ENCODE results near the gene MED10. TPM values are rescaled to one million over a fixed set of nuclear protein-coding genes. Genes with fewer than 3 reads are reported as not detected.
A peak's percentile ranks its signal among the peaks of the same experiment; 100 is the strongest.
"Not testable (repeated sequence)": the region's sequence is repeated elsewhere in the genome, so short reads cannot be mapped to it uniquely, and the experiment has no call there.

Gene MED10
- total and polyA plus RNA-seq, 5 donors = 20.0 to 29.4 (median 24.2) TPM

DNA sequence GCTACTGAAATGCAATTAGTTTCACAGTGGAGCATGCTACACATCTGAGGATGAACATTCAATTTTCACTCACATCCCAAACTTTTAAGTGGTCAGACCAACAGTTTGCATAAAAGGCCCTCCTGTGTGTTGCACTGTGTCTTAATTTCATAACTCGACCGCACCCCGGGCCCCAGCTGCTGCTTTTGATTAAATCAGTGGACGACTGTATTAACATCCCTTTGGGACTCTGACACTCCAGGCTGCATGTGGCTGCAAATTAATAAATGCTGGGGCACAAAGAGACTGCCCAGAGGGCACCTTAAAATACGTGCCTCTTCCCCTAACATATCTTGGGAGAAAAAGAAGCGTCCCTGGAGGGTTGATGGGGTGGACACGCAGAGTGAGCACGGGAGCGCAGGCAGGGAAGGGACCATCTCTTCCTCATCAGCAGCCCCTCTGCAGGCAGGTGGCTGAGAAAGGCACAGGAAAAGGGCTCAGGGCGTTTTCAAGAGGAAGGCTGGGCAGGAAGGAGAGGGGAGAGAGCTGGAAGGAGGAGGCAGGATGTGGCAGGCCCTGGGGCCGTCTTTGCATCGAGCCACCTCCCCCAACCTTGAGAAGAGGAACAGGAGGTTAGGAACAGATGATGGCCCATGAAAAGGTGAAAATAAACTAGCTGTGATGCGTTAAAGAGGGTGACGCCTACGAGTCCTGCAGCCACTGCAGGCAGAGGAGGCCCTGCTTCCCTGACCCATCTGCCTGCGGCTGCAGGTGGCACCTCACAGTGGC, 18.6 kb downstream of the MED10 start:
- no peaks in the 10 kb centered on the region for H3K27me3 ChIP-seq (ENCODE audit: control insufficient read depth, insufficient read depth)
- intact Hi-C loops (cut with DNase I) = no loop called here
- no peaks in the 10 kb centered on the region for H3K4me1 ChIP-seq (ENCODE audit: control insufficient read depth, insufficient read depth, low read length)
- no peak for DNase-seq
- H3K27ac ChIP-seq (ENCODE audit: low read length) = no peak overlapping the region
- 58% methylated on average over 16 of the region's 16 CpGs for WGBS
- ATAC-seq = no peak
- H3K4me3 ChIP-seq (ENCODE audit: low read length) = no peak overlapping the region
- peaks cover 2% of the 10 kb centered on the region for H3K9me3 ChIP-seq (ENCODE audit: control insufficient read depth, low read length)

DNA sequence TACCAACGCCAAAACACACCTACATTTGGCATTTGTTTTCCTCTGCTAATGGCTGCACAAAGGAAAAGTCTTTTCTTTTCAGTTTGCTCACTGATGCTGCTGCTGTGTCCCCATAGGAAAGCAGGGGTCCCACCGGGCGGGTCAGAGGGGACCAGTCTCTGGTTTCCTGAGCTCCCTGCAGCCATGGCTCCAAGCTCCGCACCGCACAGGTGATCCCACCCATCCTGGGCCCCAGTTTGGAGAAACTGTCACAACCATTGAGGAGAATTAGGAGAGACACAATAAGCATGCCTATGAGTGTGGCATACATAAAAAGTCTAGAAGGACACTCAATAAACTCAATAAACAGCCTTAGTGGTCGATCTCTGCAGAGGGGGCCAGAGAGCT, 19.9 kb downstream of the MED10 start:
- no peak overlapping the region for H3K4me3 ChIP-seq (ENCODE audit: low read length)
- H3K4me1 ChIP-seq (ENCODE audit: control insufficient read depth, insufficient read depth, low read length) = no peaks in the 10 kb centered on the region
- intact Hi-C loops (cut with DNase I) = no loop called here
- ATAC-seq (no peak), DNase-seq (no peak)
- H3K27me3 ChIP-seq (ENCODE audit: control insufficient read depth, insufficient read depth) = no peaks in the 10 kb centered on the region
- WGBS = 89% methylated on average over 6 of the region's 6 CpGs
- peaks cover 2% of the 10 kb centered on the region for H3K9me3 ChIP-seq (ENCODE audit: control insufficient read depth, low read length)
- no peak overlapping the region for H3K27ac ChIP-seq (ENCODE audit: low read length)

DNA sequence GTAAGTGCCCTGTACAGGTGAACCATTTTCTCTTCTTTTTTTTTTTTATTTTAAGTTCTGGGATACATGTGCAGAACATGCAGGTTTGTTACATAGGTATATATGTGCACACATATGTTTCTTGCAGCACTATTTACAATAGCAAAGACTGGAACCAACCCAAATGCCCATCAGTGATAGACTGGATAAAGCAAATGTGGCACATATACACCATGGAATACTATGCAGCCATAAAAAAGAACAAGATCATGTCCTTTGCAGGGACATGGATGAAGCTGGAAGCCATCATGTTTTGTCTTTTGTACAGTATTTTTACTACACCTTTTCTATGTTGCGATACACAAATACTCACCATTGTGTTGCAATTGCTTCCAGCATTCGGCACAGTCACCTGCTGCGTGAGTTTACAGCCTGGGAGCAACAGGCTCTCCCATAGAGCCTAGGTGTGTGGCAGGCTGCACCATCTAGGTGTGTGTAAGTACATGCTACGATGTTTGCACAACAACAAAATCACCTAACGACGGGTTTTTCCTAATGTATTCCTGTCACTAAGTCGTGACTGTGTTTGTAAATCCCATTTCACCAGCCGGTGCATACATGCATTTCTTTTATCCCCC, 20.4 kb downstream of the MED10 start:
- H3K27ac ChIP-seq (ENCODE audit: low read length); ATAC-seq; H3K9me3 ChIP-seq (ENCODE audit: control insufficient read depth, low read length); DNase-seq; intact Hi-C loops (cut with DNase I); H3K4me1 ChIP-seq (ENCODE audit: control insufficient read depth, insufficient read depth, low read length); H3K4me3 ChIP-seq (ENCODE audit: low read length); H3K27me3 ChIP-seq (ENCODE audit: control insufficient read depth, insufficient read depth): not testable (repeated sequence)
- WGBS = 84% methylated on average over 8 of the region's 8 CpGs

DNA sequence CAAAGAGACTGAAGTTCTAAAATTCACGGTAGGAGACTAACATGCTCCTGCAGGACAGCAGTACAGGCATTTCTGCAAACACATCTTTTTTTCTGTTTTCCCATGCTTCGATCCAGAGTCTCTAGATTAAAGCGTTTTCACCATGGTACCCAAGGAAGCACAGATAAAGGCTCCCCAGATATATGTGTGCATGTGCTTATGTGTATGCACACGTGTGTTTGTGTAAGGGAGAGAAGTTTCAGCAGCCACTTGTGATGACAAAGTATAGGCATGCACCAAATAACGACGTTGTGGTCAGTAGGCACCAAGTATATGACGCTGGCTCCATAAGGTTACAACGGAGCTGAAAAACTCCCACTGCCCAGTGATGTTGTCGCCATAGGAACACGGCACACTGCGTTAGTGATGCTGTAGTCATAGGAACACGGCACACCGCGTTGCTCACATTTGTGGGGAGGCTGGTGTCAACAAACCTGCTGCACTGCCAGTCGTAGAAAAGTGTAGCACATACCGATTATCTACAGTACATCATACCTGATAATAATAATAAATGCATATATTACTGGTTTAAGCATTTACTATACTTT, 21.7 kb downstream of the MED10 start:
- intact Hi-C loops (cut with DNase I) = no loop called here
- Histone ChIP-seq H3K27ac (ENCODE audit: low read length) (no peak overlapping the region), H3K9me3 (ENCODE audit: control insufficient read depth, low read length) (peaks cover 2% of the 10 kb centered on the region), H3K4me3 (ENCODE audit: low read length) (no peak overlapping the region), H3K4me1 (ENCODE audit: control insufficient read depth, insufficient read depth, low read length) (no peaks in the 10 kb centered on the region), H3K27me3 (ENCODE audit: control insufficient read depth, insufficient read depth) (no peaks in the 10 kb centered on the region)
- no peak for ATAC-seq
- WGBS = 91% methylated on average over 16 of the region's 16 CpGs
- no peak for DNase-seq

DNA sequence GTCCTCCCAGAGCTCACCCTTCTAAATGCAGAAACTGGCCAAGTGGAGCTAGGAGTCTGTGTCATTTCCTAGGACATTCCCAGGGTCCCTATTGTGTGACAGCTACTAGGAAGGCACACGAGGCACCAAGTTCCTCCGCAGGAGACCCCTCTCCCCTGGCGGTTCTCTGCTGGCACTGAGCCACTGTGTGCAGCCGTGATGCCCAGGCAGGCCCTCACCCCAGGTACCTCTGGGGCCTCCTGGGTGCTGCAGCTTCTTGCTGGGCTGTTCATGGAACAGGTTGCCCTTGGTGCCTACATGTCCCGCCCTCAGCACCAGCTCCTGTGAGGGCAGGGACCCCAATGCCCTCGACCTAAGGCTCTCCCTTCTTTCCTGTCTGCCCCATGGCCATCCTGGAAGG, 23.1 kb downstream of the MED10 start:
- intact Hi-C loops (cut with DNase I) = no loop called here
- Histone ChIP-seq H3K4me3 (ENCODE audit: low read length) (no peak overlapping the region), H3K27ac (ENCODE audit: low read length) (no peak overlapping the region), H3K9me3 (ENCODE audit: control insufficient read depth, low read length) (peaks cover 4% of the 10 kb centered on the region), H3K4me1 (ENCODE audit: control insufficient read depth, insufficient read depth, low read length) (no peaks in the 10 kb centered on the region), H3K27me3 (ENCODE audit: control insufficient read depth, insufficient read depth) (no peaks in the 10 kb centered on the region)
- WGBS = 70% methylated on average over 6 of the region's 6 CpGs
- DNase-seq (peak in 1 of 3 donors; percentile 46), ATAC-seq (no peak)

DNA sequence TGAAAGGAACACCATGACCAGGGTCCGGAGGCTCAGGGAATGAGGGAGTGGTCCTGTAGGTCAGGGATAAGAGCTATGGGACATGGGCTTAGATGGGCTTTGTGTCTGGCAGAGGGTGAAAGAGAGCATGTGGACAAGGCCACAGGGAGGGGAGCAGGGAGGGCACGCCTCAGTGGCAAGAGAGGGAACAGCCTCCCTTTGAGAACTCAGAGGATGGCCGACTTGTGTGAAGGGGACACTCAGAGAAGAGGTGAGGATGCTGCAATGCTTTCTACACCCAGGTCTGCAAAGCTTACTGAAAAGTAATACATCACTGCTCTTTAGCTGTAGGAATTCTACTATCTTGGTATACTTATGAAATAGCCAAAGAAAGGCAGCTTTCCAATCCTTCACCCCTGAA, 23.5 kb downstream of the MED10 start:
- H3K4me1 ChIP-seq (ENCODE audit: control insufficient read depth, insufficient read depth, low read length) = no peaks in the 10 kb centered on the region
- intact Hi-C loops (cut with DNase I) = no loop called here
- ATAC-seq = no peak
- no peak for DNase-seq
- 59% methylated on average over 3 of the region's 3 CpGs for WGBS
- H3K27ac ChIP-seq (ENCODE audit: low read length) = no peak overlapping the region
- no peaks in the 10 kb centered on the region for H3K27me3 ChIP-seq (ENCODE audit: control insufficient read depth, insufficient read depth)
- H3K4me3 ChIP-seq (ENCODE audit: low read length) = no peak overlapping the region
- H3K9me3 ChIP-seq (ENCODE audit: control insufficient read depth, low read length) = peaks cover 4% of the 10 kb centered on the region

DNA sequence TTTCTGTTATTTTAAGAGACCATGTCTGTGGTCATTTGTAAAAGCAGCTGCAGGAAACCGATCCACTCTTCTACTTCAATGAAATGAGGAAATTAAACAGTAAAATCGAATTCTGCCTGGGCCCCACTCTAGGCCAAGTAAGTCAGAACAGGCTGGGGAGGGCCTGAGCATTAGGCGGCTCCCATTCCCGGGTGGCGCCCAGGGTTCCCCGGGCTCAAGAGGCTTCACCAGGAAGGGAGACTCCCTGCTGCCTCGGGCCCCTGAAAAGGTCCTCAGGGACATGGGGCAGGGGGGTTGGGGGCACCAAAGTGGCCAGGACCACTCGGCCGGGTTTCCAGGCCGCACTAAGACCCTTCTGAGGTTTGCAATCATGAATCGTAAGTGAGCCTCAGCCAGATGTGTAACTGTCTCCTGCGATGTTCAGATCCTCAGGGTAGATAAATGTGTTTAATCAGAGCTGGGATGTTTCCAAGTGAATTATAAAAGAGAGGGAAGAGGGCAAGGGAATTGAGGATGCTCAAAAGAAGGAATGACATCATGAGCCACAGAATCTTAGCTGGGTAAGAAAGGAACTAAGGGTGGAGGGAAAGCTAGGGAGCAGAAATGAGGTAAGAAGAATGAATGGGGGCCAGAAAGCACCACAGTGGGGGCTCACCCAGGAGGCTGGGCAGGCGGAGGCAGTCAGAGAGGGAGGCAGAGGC, 24.6 kb downstream of the MED10 start:
- ATAC-seq (no peak), DNase-seq (no peak)
- intact Hi-C loops (cut with DNase I) = no loop called here
- 87% methylated on average over 13 of the region's 13 CpGs for WGBS
- Histone ChIP-seq H3K9me3 (ENCODE audit: control insufficient read depth, low read length) (peaks cover 4% of the 10 kb centered on the region), H3K4me3 (ENCODE audit: low read length) (no peak overlapping the region), H3K27me3 (ENCODE audit: control insufficient read depth, insufficient read depth) (no peaks in the 10 kb centered on the region), H3K27ac (ENCODE audit: low read length) (no peak overlapping the region), H3K4me1 (ENCODE audit: control insufficient read depth, insufficient read depth, low read length) (no peaks in the 10 kb centered on the region)

DNA sequence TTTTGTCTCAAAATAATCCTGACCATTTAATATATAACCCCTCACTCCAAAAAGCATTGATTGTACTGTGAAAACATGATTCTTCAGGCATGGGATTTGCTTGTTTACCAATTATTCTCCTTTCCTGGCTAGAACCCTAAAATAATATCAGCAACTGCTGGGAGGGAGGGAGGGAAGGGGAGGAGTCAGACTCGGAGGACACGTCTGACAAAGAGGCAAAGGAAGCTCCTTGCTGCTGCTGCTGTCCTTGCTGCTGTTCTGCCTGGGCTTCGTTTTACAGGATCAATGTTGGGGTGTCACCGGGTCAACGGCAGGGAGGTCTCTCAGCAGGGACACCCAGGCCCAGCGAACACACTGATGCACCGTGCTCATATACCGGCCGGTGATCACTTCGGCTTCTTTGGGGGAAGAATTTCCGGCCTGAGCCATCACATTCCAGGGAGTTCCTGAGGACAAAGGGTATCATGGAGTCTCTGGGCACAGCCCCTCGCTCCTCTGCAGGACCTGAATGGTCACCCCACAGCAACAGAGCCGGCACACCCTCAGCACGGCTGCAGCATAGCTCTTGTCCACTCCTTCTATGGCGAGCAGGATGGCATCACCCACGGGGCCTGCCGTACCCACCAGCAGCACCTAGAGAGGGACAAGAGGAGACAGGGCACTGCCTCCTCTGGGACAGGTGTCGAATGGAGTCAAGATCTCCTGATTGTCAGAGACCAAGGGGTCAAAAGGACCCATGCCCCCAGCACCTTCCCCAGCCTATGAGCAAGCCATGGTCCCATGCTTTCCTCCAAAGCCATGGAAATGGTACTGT, 27.9 kb downstream of the MED10 start:
- Histone ChIP-seq H3K27ac (ENCODE audit: low read length) (no peak overlapping the region), H3K4me3 (ENCODE audit: low read length) (no peak overlapping the region), H3K27me3 (ENCODE audit: control insufficient read depth, insufficient read depth) (no peaks in the 10 kb centered on the region), H3K9me3 (ENCODE audit: control insufficient read depth, low read length) (peaks cover 2% of the 10 kb centered on the region), H3K4me1 (ENCODE audit: control insufficient read depth, insufficient read depth, low read length) (no peaks in the 10 kb centered on the region)
- 61% methylated on average over 18 of the region's 18 CpGs for WGBS
- peak in 1 of 2 donors; percentile 49 for ATAC-seq
- intact Hi-C loops (cut with DNase I) = no loop called here
- DNase-seq = no peak

DNA sequence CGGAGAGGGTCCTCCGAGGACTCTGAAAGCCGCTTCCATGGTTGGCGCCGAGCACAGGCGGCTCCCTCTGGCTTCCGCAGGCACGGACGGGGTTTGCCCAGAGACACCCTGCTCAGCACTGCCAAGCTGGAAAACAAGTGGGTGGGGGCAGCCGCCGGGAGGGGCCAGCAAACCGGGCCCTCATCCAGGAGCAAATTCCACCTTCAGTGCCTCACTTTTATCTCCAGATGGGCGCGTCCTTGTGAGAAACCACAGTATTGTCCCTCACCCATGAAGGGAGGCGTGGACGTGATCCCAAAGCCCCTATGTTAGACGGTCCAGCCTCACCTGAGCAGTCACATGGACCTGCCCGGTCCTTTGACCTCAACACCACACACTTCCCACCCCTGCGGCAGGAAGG, 29.0 kb downstream of the MED10 start:
- intact Hi-C loops (cut with DNase I) = no loop called here
- DNase-seq (no peak), ATAC-seq (peak in 1 of 2 donors; percentile 45)
- H3K4me1 ChIP-seq (ENCODE audit: control insufficient read depth, insufficient read depth, low read length) = no peaks in the 10 kb centered on the region
- no peak overlapping the region for H3K4me3 ChIP-seq (ENCODE audit: low read length)
- no peak overlapping the region for H3K27ac ChIP-seq (ENCODE audit: low read length)
- WGBS = 78% methylated on average over 19 of the region's 19 CpGs
- H3K27me3 ChIP-seq (ENCODE audit: control insufficient read depth, insufficient read depth) = no peaks in the 10 kb centered on the region
- peaks cover 2% of the 10 kb centered on the region for H3K9me3 ChIP-seq (ENCODE audit: control insufficient read depth, low read length)

DNA sequence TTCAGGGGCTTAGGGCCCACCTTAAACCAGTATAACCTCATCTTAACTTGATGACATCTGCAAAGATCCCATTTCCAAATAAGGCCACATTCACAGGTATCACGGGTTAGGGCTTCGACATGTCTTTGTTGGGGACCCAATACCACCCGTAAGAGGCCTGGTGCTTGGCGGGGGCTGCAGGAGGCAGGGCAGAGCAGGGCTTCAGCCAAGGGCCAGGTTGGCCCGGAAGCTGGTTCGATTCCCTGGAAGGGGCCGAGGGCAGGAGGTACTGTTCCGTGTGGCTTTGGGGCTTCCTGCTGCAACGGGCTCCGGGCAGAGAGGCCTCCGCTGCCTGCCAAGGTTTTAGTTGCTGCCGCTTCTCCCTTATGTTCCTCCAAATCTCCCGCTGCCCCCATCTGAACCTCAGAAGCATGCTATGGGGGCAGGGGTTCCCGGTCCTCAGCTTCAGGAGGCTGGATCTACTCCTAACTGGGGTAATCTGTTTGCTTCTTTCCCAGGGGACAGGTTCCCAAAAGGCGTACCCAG, 29.8 kb downstream of the MED10 start:
- Histone ChIP-seq H3K4me1 (ENCODE audit: control insufficient read depth, insufficient read depth, low read length) (no peaks in the 10 kb centered on the region), H3K27ac (ENCODE audit: low read length) (no peak overlapping the region), H3K4me3 (ENCODE audit: low read length) (no peak overlapping the region), H3K27me3 (ENCODE audit: control insufficient read depth, insufficient read depth) (no peaks in the 10 kb centered on the region), H3K9me3 (ENCODE audit: control insufficient read depth, low read length) (peaks cover 2% of the 10 kb centered on the region)
- intact Hi-C loops (cut with DNase I) = no loop called here
- DNase-seq (no peak), ATAC-seq (no peak)
- WGBS = 90% methylated on average over 15 of the region's 15 CpGs
